H9 (cell line): Measurements from ENCODE around the gene ARAP1. TPM values are rescaled to one million over a fixed set of nuclear protein-coding genes. Genes with fewer than 3 reads are reported as not detected.

Experiments
- DNase-seq: peaks from one replicate; pipeline ENCODE4 v3.0.0-alpha.2; 2017
- H2AFZ ChIP-seq: one replicate; pipeline ENCODE4 v1.6.1; 2013; ENCODE audit warnings: mild to moderate bottlenecking, low read length, control low read depth, moderate library complexity
- H2AK5ac ChIP-seq: 2 replicates; pipeline ENCODE4 v1.6.1; 2013; ENCODE audit warnings: low read length, control low read depth, mixed read lengths; ENCODE audit not compliant: insufficient read length
- H2BK120ac ChIP-seq: one replicate; pipeline ENCODE4 v1.6.1; 2013; ENCODE audit warnings: low read depth, mild to moderate bottlenecking, low read length, control low read depth, inconsistent platforms; ENCODE audit not compliant: poor library complexity, severe bottlenecking
- H2BK12ac ChIP-seq: 2 replicates; pipeline ENCODE4 v1.6.1; 2013; ENCODE audit warnings: low read length, control low read depth, mixed read lengths, low read depth; ENCODE audit not compliant: insufficient read length
- H2BK15ac ChIP-seq: 2 replicates; pipeline ENCODE4 v1.6.1; 2013; ENCODE audit warnings: low read depth, low read length, control low read depth
- H2BK20ac ChIP-seq: one replicate; pipeline ENCODE4 v1.6.1; 2013; ENCODE audit warnings: low read depth, mild to moderate bottlenecking, low read length, control low read depth, inconsistent platforms; ENCODE audit not compliant: poor library complexity, severe bottlenecking
- H2BK5ac ChIP-seq: 2 replicates; pipeline ENCODE4 v1.6.1; 2013; ENCODE audit warnings: low read length, control low read depth, mixed read lengths; ENCODE audit not compliant: insufficient read length
- H3K14ac ChIP-seq: 2 replicates; pipeline ENCODE4 v1.6.1; 2013; ENCODE audit warnings: low read length, control low read depth; ENCODE audit not compliant: insufficient read depth
- H3K18ac ChIP-seq: 2 replicates; pipeline ENCODE4 v1.6.1; 2013; ENCODE audit warnings: low read depth, mild to moderate bottlenecking, mixed read lengths, low read length, control low read depth; ENCODE audit not compliant: insufficient read length
- H3K23ac ChIP-seq: 2 replicates; pipeline ENCODE4 v1.6.1; 2013; ENCODE audit warnings: low read length, control low read depth, mixed read lengths, low read depth; ENCODE audit not compliant: insufficient read length
- H3K23me2 ChIP-seq: 2 replicates; pipeline ENCODE4 v1.6.1; 2013; ENCODE audit warnings: low read depth, mild to moderate bottlenecking, mixed read lengths, low read length, control low read depth; ENCODE audit not compliant: insufficient read length, poor library complexity, severe bottlenecking
- H3K27ac ChIP-seq: 2 replicates; pipeline ENCODE4 v1.5.1; 2013; ENCODE audit warnings: low read length, control low read depth, mixed read lengths, low read depth; ENCODE audit not compliant: insufficient read length
- H3K27me3 ChIP-seq: 2 replicates; pipeline ENCODE4 v1.6.1; 2013; ENCODE audit warnings: low read length, control low read depth, inconsistent platforms; ENCODE audit not compliant: insufficient read depth
- H3K4ac ChIP-seq: 2 replicates; pipeline ENCODE4 v1.6.1; 2013; ENCODE audit warnings: low read depth, mild to moderate bottlenecking, control low read depth, inconsistent platforms, low read length, moderate library complexity
- H3K4me1 ChIP-seq: 2 replicates; pipeline ENCODE4 v1.6.1; 2013; ENCODE audit warnings: low read length, control low read depth, inconsistent platforms; ENCODE audit not compliant: insufficient read depth
- H3K4me2 ChIP-seq: 2 replicates; pipeline ENCODE4 v1.6.1; 2013; ENCODE audit warnings: low read length, control low read depth, mixed read lengths; ENCODE audit not compliant: insufficient read length, insufficient read depth
- H3K56ac ChIP-seq: 2 replicates; pipeline ENCODE4 v1.6.1; 2013; ENCODE audit warnings: low read depth, mild to moderate bottlenecking, mixed read lengths, low read length, control low read depth; ENCODE audit not compliant: insufficient read length
- H3K79me1 ChIP-seq: 2 replicates; pipeline ENCODE4 v1.6.1; 2013; ENCODE audit warnings: low read depth, mild to moderate bottlenecking, moderate library complexity, low read length, control low read depth, inconsistent platforms; ENCODE audit not compliant: insufficient read depth, poor library complexity, severe bottlenecking
- H3K79me2 ChIP-seq: 2 replicates; pipeline ENCODE4 v1.6.1; 2013; ENCODE audit warnings: low read length, control low read depth, inconsistent platforms; ENCODE audit not compliant: insufficient read depth
- H3K9ac ChIP-seq: 2 replicates; pipeline ENCODE4 v1.6.1; 2013; ENCODE audit warnings: low read length, control low read depth, mixed read lengths; ENCODE audit not compliant: insufficient read length; ENCODE audit errors: extremely low read depth
- H3K9me3 ChIP-seq: one replicate; pipeline ENCODE4 v1.6.1; 2013; ENCODE audit warnings: low read depth, low read length, inconsistent platforms; ENCODE audit not compliant: control insufficient read depth
- H3T11ph ChIP-seq: one replicate; pipeline ENCODE4 v1.6.1; 2013; ENCODE audit warnings: mild to moderate bottlenecking, low read length, control low read depth, inconsistent platforms
- H4K20me1 ChIP-seq: one replicate; pipeline ENCODE4 v1.6.1; 2013; ENCODE audit not compliant: control insufficient read depth, insufficient read length, insufficient read depth
- H4K5ac ChIP-seq: 2 replicates; pipeline ENCODE4 v1.6.1; 2013; ENCODE audit warnings: low read depth, mild to moderate bottlenecking, mixed read lengths, low read length, control low read depth; ENCODE audit not compliant: insufficient read length
- H4K8ac ChIP-seq: replicated peaks from 2 replicates; pipeline ENCODE4 v1.6.1; 2013; ENCODE audit warnings: low read length, control low read depth, mixed read lengths, low read depth; ENCODE audit not compliant: insufficient read length
- H4K91ac ChIP-seq: 2 replicates; pipeline ENCODE4 v1.6.1; 2013; ENCODE audit warnings: low read depth, mild to moderate bottlenecking, moderate library complexity, mixed read lengths, low read length, control low read depth; ENCODE audit not compliant: insufficient read length
- H3K27ac Mint-ChIP-seq, 3 experiments: 2 replicates in 2 of 3; 3 replicates in 1 of 3; pipeline ENCODE4 v1.8.0; 2020 to 2021; ENCODE audit warnings: mixed read lengths in 3 of 3, mild to moderate bottlenecking in 1 of 3, moderate library complexity in 1 of 3
- H3K27me3 Mint-ChIP-seq: 2 replicates; pipeline ENCODE4 v1.8.0; 2021; ENCODE audit warnings: low read depth, mild to moderate bottlenecking, moderate library complexity, mixed read lengths
- H3K36me3 Mint-ChIP-seq, 3 experiments: 2 replicates in 2 of 3; 3 replicates in 1 of 3; pipeline ENCODE4 v1.8.0; 2020 to 2021; ENCODE audit warnings: low read depth in 3 of 3, mixed read lengths in 3 of 3; ENCODE audit not compliant: insufficient read depth in 1 of 3
- H3K4me1 Mint-ChIP-seq, 2 experiments: 2 replicates each; pipeline ENCODE4 v1.8.0; 2020; ENCODE audit warnings: mixed read lengths in 2 of 2
- H3K4me3 Mint-ChIP-seq, 2 experiments: 2 replicates in 1 of 2; 3 replicates in 1 of 2; pipeline ENCODE4 v1.8.0; 2020 to 2021; ENCODE audit warnings: mild to moderate bottlenecking in 2 of 2, mixed read lengths in 2 of 2, moderate library complexity in 1 of 2
- H3K9me3 Mint-ChIP-seq, 2 experiments: 2 replicates in 1 of 2; 3 replicates in 1 of 2; pipeline ENCODE4 v1.8.0; 2020; ENCODE audit warnings: mild to moderate bottlenecking in 2 of 2, mixed read lengths in 2 of 2, moderate library complexity in 1 of 2
- WGBS: extraction: QIAGEN DNeasy Blood & Tissue Kit; methylation state at CpG from one replicate; pipeline ENCODE4 v1.1.7; 2013; ENCODE audit warnings: missing lambda C conversion rate, low lambda C conversion rate, mixed read lengths; ENCODE audit not compliant: insufficient read length; ENCODE audit errors: extremely low coverage; 5-methylcytosine and 5-hydroxymethylcytosine counted together
- total RNA-seq: library from RNA; stranded (reverse); gene quantifications from 2 replicates; pipeline ENCODE4 v1.2.1, GENCODE V29; 2021
- TF ChIP-seq, protein P1 (sequence below): fragments of 200-600 bp; sonication (generic); conservative IDR thresholded peaks from 3 replicates; pipeline ENCODE4 v1.8.0; 2021; ENCODE audit warnings: antibody characterized with exemption, mild to moderate bottlenecking

The ARAP1 gene
- total RNA-seq, 1 experiment from 2014 or later, result 59.4 TPM

DNA sequence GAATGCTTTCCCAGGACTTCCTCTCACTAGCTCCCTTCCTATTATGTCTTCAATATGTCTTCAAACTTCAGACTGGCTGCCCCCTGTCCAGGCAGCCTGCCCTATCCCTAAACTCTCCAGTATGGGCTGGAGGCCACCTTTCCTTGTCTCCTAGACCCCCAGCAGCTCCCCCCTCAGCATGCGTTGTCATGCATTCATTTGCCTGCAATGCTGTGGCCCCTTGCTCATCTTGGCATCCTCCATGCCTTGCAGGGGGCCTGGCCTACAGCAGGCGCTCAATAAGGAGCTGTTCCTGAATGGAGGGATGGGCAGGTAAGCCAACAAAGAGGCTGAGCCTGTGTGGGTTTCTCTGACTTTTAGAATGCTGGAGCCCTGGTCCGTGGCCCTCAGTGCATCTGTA lies 16.4 kb upstream of the ARAP1 start:
- Mint-ChIP-seq H3K27ac (peak overlapping the region in 1 of 3 experiments; percentile 93; a peak in 2 of 7 replicates), H3K4me3 (no peak overlapping the region; a peak in 1 of 5 replicates), H3K9me3 (no peaks in the 10 kb centered on the region), H3K4me1 (peaks cover 30 to 55% of the 10 kb centered on the region in 2 experiments), H3K36me3 (no peaks in the 10 kb centered on the region), H3K27me3 (no peaks in the 10 kb centered on the region; the same call in 1 of the 2 replicates)
- H2BK20ac ChIP-seq, result no peak overlapping the region
- no peak overlapping the region for H2BK15ac ChIP-seq
- H2BK12ac ChIP-seq, result no peak overlapping the region
- no peak overlapping the region for H3K4me2 ChIP-seq
- TF ChIP-seq, protein P1, sequence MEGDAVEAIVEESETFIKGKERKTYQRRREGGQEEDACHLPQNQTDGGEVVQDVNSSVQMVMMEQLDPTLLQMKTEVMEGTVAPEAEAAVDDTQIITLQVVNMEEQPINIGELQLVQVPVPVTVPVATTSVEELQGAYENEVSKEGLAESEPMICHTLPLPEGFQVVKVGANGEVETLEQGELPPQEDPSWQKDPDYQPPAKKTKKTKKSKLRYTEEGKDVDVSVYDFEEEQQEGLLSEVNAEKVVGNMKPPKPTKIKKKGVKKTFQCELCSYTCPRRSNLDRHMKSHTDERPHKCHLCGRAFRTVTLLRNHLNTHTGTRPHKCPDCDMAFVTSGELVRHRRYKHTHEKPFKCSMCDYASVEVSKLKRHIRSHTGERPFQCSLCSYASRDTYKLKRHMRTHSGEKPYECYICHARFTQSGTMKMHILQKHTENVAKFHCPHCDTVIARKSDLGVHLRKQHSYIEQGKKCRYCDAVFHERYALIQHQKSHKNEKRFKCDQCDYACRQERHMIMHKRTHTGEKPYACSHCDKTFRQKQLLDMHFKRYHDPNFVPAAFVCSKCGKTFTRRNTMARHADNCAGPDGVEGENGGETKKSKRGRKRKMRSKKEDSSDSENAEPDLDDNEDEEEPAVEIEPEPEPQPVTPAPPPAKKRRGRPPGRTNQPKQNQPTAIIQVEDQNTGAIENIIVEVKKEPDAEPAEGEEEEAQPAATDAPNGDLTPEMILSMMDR, result no peak
- no peak overlapping the region for H3K23ac ChIP-seq
- H3K9ac ChIP-seq, result no peak overlapping the region
- no peak overlapping the region for H4K91ac ChIP-seq
- H3K79me2 ChIP-seq, result no peaks in the 10 kb centered on the region
- H2AK5ac ChIP-seq, result no peak overlapping the region
- H4K8ac ChIP-seq, result no peak overlapping the region
- H3T11ph ChIP-seq, result no peak overlapping the region
- H3K27me3 ChIP-seq, result no peaks in the 10 kb centered on the region
- no peaks in the 10 kb centered on the region for H3K23me2 ChIP-seq
- no peak overlapping the region for H3K18ac ChIP-seq
- no peak overlapping the region for H2BK120ac ChIP-seq
- H3K79me1 ChIP-seq, result no peaks in the 10 kb centered on the region
- no peak for DNase-seq
- no peak overlapping the region for H3K14ac ChIP-seq
- H3K4ac ChIP-seq, result no peak overlapping the region
- H2BK5ac ChIP-seq, result no peak overlapping the region
- no peaks in the 10 kb centered on the region for H3K4me1 ChIP-seq
- no peak overlapping the region for H3K27ac ChIP-seq
- no peak overlapping the region for H3K56ac ChIP-seq
- no peaks in the 10 kb centered on the region for H3K9me3 ChIP-seq
- no peak overlapping the region for H2AFZ ChIP-seq
- H4K20me1 ChIP-seq, result no peaks in the 10 kb centered on the region
- no peak overlapping the region for H4K5ac ChIP-seq
- no CpG with 5 or more reads among the region's 3 CpGs for WGBS
